Measurements from ENCODE around the gene SLIT3. TPM values are rescaled to one million over a fixed set of nuclear protein-coding genes. Genes with fewer than 3 reads are reported as not detected.

SLIT3 gene
- total and polyA plus RNA-seq, 9 of the 15 experiments (the other 6 are each of a cell fraction or from before 2014, with no cell fraction given): 0.01 to 0.04 TPM; not detected in 7

DNA sequence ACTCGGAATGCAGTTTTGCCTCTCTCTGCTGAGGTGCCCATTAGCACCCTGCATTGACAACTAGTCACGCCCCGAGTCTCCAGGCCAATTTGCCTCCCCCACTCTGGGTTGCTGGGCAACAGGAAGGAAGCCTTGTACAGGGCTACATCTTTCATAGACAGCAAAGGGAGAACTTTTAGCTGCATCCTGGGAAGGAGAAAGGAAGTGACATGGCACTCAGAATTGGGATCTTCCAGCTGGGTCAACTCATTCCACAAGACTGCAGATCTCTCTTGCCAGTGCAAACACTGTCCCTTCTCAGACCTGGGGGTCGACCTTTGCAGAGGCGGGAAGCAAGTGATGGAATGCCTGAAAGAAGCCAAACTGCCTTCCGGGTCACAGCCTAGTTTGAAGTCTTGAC lies 282.0 kb downstream of the SLIT3 start (continued):
- TF ChIP-seq ZNF280B (CRISPR knock-in tag; IDR thresholded peaks at IDR 0.05): no peak
- TF ChIP-seq MEIS2 (IDR thresholded peaks at IDR 0.05; ENCODE audit: partially characterized antibody): no peak
- no peak for TF ChIP-seq NFE2 (IDR thresholded peaks at IDR 0.05; ENCODE audit: low read depth)
- no peak for TF ChIP-seq NFYB (IDR thresholded peaks at IDR 0.05; ENCODE audit: extremely low read depth, insufficient read length)
- no peak for TF ChIP-seq ZBTB49 (CRISPR knock-in tag; IDR thresholded peaks at IDR 0.05; ENCODE audit: borderline replicate concordance)

DNA sequence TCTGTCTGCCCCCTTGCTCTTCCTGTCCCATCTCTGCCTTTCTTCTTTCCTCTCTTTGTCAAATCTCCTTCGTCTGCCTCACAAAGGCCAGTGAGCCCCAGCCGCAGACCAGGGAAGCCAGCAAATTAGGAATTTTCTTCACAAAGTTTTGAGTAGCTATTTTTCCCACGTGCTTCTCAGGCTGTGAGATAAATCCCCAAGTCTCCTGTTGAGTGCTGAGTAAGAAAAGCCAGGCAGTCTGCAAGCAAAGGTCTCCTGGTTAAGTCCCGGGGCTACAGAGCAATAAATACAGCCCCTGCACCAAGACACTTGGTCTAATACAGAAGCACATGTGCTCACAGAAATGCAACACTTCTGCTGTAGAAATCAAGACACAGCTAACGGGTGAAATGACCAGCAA lies 284.9 kb downstream of the SLIT3 start:
- H3K36me3 ChIP-seq (ENCODE audit: control insufficient read depth, insufficient read depth, low read length): no peaks in the 10 kb centered on the region
- BruUV-seq (replicated peaks): no TSS peak
- POLR2A ChIA-PET: no interaction called here
- in situ Hi-C loops (cut with MboI) (no loop called here), intact Hi-C loops (cut with micrococcal nuclease) (no loop called here)
- TF ChIP-seq DACH1 (IDR thresholded peaks at IDR 0.05; ENCODE audit: partially characterized antibody) (no peak), ETS2 (tag; IDR thresholded peaks at IDR 0.05; ENCODE audit: borderline replicate concordance, poor library complexity, severe bottlenecking) (no peak), CHD1 (IDR thresholded peaks at IDR 0.05; ENCODE audit: low read length) (no peak), TFAP4 (CRISPR knock-in tag; IDR thresholded peaks at IDR 0.05; ENCODE audit: borderline replicate concordance) (no peak), ZNF41 (CRISPR knock-in tag; conservative IDR thresholded peaks at IDR 0.05) (no peak), BRF2 (IDR thresholded peaks at IDR 0.05; ENCODE audit: borderline replicate concordance, insufficient read depth, insufficient read length) (no peak)
- TF ChIP-seq, protein P1, sequence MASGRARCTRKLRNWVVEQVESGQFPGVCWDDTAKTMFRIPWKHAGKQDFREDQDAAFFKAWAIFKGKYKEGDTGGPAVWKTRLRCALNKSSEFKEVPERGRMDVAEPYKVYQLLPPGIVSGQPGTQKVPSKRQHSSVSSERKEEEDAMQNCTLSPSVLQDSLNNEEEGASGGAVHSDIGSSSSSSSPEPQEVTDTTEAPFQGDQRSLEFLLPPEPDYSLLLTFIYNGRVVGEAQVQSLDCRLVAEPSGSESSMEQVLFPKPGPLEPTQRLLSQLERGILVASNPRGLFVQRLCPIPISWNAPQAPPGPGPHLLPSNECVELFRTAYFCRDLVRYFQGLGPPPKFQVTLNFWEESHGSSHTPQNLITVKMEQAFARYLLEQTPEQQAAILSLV (tag; IDR thresholded peaks at IDR 0.05): no peak
- H3K9me3 ChIP-seq (replicated peaks; ENCODE audit: control insufficient read depth, insufficient read depth, low read depth, low read length): no peaks in the 10 kb centered on the region
- no peaks in the 10 kb centered on the region for H4K20me1 ChIP-seq (replicated peaks; ENCODE audit: control insufficient read depth, insufficient read depth, low read length)
- no peak overlapping the region for H2AFZ ChIP-seq (ENCODE audit: low read depth, low read length)
- no peak overlapping the region for H3K4me2 ChIP-seq (ENCODE audit: insufficient read depth, low read length)
- peaks cover 0 to 10% of the 10 kb centered on the region in 2 experiments; a peak in 2 of 5 replicates for H3K27me3 ChIP-seq (ENCODE audit: control insufficient read depth in 2 of 2, insufficient read depth in 2 of 2, low read length in 2 of 2)
- H3K79me2 ChIP-seq (ENCODE audit: control insufficient read depth, insufficient read depth, low read length): no peaks in the 10 kb centered on the region
- CTCF ChIA-PET (ENCODE audit: low intra/inter-chr PET ratio): no interaction called here
- H3K4me3 ChIP-seq: no peak overlapping the region
- H3K9me1 ChIP-seq (ENCODE audit: control insufficient read depth, insufficient read depth, low read length): no peaks in the 10 kb centered on the region
- H3K4me1 ChIP-seq (replicated peaks in 1 of 2; ENCODE audit: control insufficient read depth in 2 of 2, insufficient read depth in 2 of 2, low read length in 2 of 2): no peaks in the 10 kb centered on the region
- ATAC-seq (no peak), DNase-seq (ENCODE audit: extremely low read depth in 1 of 4, low spot score in 3 of 4) (no peak), FAIRE-seq (no peak)
- no peak overlapping the region for H3K9ac ChIP-seq (ENCODE audit: insufficient read depth in 1 of 2, low read depth in 2 of 2, low read length in 2 of 2)
- WGBS (ENCODE audit: insufficient coverage, low coverage, missing lambda C conversion rate): 2% methylated on average over 4 of the region's 5 CpGs
- no peak overlapping the region for H3K27ac ChIP-seq (ENCODE audit: extremely low read depth, low read depth, low read length)
